ENCODE data around the gene RELN. TPM values are rescaled to one million over a fixed set of nuclear protein-coding genes. Genes with fewer than 3 reads are reported as not detected.

The RELN gene
- total RNA-seq, 1 experiment from 2014 or later: 0.02 TPM

GRCh38 chr7:103573479-103574058, 415.9 kb downstream of the RELN start:
- Histone ChIP-seq H3K27ac (ENCODE audit: insufficient read length, low read depth, low read length) (no peak overlapping the region), H3K9ac (ENCODE audit: extremely low read depth, insufficient read length, low read length) (no peak overlapping the region), H3T11ph (ENCODE audit: low read length) (no peak overlapping the region), H3K18ac (ENCODE audit: insufficient read length, low read depth, low read length) (no peak overlapping the region), H2BK12ac (ENCODE audit: insufficient read length, low read depth, low read length) (no peak overlapping the region), H2BK15ac (ENCODE audit: low read depth, low read length) (no peak overlapping the region), H4K8ac (replicated peaks; ENCODE audit: insufficient read length, low read depth, low read length) (no peak overlapping the region), H3K56ac (ENCODE audit: insufficient read length, low read depth, low read length) (no peak overlapping the region), H3K23ac (ENCODE audit: insufficient read length, low read depth, low read length) (no peak overlapping the region), H2BK120ac (ENCODE audit: low read depth, low read length, poor library complexity, severe bottlenecking) (no peak overlapping the region), H4K20me1 (ENCODE audit: control insufficient read depth, insufficient read depth, insufficient read length) (no peaks in the 10 kb centered on the region), H3K79me1 (ENCODE audit: insufficient read depth, low read depth, low read length, poor library complexity, severe bottlenecking) (no peaks in the 10 kb centered on the region), H4K5ac (ENCODE audit: insufficient read length, low read depth, low read length) (no peak overlapping the region), H3K9me3 (ENCODE audit: control insufficient read depth, low read depth, low read length) (no peaks in the 10 kb centered on the region), H3K27me3 (ENCODE audit: insufficient read depth, low read length) (no peaks in the 10 kb centered on the region), H3K79me2 (ENCODE audit: insufficient read depth, low read length) (no peaks in the 10 kb centered on the region), H2AFZ (ENCODE audit: low read length) (no peak overlapping the region), H2AK5ac (ENCODE audit: insufficient read length, low read length) (no peak overlapping the region), H2BK20ac (ENCODE audit: low read depth, low read length, poor library complexity, severe bottlenecking) (no peak overlapping the region), H3K23me2 (ENCODE audit: insufficient read length, low read depth, low read length, poor library complexity, severe bottlenecking) (no peaks in the 10 kb centered on the region), H2BK5ac (ENCODE audit: insufficient read length, low read length) (no peak overlapping the region), H3K14ac (ENCODE audit: insufficient read depth, low read length) (no peak overlapping the region), H3K4me1 (ENCODE audit: insufficient read depth, low read length) (no peaks in the 10 kb centered on the region), H4K91ac (ENCODE audit: insufficient read length, low read depth, low read length) (no peak overlapping the region), H3K4me2 (ENCODE audit: insufficient read depth, insufficient read length, low read length) (no peak overlapping the region), H3K4ac (ENCODE audit: low read depth, low read length) (no peak overlapping the region)
- no peak overlapping the region for H3K4me3 Mint-ChIP-seq
- no peaks in the 10 kb centered on the region for H3K36me3 Mint-ChIP-seq (ENCODE audit: insufficient read depth in 1 of 3, low read depth in 3 of 3)
- no peaks in the 10 kb centered on the region for H3K4me1 Mint-ChIP-seq
- no peaks in the 10 kb centered on the region for H3K9me3 Mint-ChIP-seq
- H3K27me3 Mint-ChIP-seq (ENCODE audit: low read depth): peaks cover 4% of the 10 kb centered on the region; the same call in 1 of the 2 replicates
- no peak for DNase-seq
- peak; percentile 76 for TF ChIP-seq CTCF (conservative IDR thresholded peaks at IDR 0.05)
- no peak overlapping the region for H3K27ac Mint-ChIP-seq
- WGBS (ENCODE audit: extremely low coverage, insufficient read length, low lambda C conversion rate): no CpG with 5 or more reads among the region's 3 CpGs

Data from H9 (cell line).